A673 (cell line): ENCODE measurements around the gene OR2AE1. TPM values are rescaled to one million over a fixed set of nuclear protein-coding genes. Genes with fewer than 3 reads are reported as not detected.

Experiments
- BruUV-seq: library from RNA; stranded (reverse); fragments of 400-500 nt; replicated peaks from 2 replicates; lab custom pipeline; 2021; lab: Mats Ljungman, UMichigan
- CTCF ChIA-PET: fragments of 300-600 bp; sonication (Branson Sonifier 250); formaldehyde crosslinking; loops from one replicate; lab custom pipeline; 2022; ENCODE audit warnings: antibody characterized with exemption; lab: Charles Lee
- POLR2A ChIA-PET: fragments of 300-600 bp; sonication (Branson Sonifier 250); formaldehyde crosslinking; loops from one replicate; lab custom pipeline; 2022; ENCODE audit warnings: antibody characterized with exemption; ENCODE audit not compliant: low non-redundant PET; lab: Charles Lee
- DNase-seq: peaks from one replicate; pipeline ENCODE4 v3.0.0-alpha.2; 2015; ENCODE audit warnings: low spot score
- H3K27ac ChIP-seq: fragments of 200-600 bp; sonication (generic); 2 replicates; pipeline ENCODE4 v1.5.1; 2016; ENCODE audit warnings: mixed run types, low read depth, mild to moderate bottlenecking, mixed read lengths, antibody characterized with exemption, low read length; ENCODE audit not compliant: poor library complexity, severe bottlenecking
- H3K27me3 ChIP-seq: fragments of 200-600 bp; sonication (generic); replicated peaks from 2 replicates; pipeline ENCODE4 v1.6.1; 2017; ENCODE audit warnings: mixed run types, low read depth, mild to moderate bottlenecking, mixed read lengths, antibody characterized with exemption, low read length; ENCODE audit not compliant: insufficient read depth, poor library complexity
- H3K36me3 ChIP-seq: fragments of 200-600 bp; sonication (generic); 2 replicates; pipeline ENCODE4 v1.6.1; 2016; ENCODE audit warnings: mixed run types, mild to moderate bottlenecking, mixed read lengths, antibody characterized with exemption, low read length; ENCODE audit not compliant: insufficient read depth, poor library complexity, severe bottlenecking
- H3K4me1 ChIP-seq: fragments of 200-600 bp; sonication (generic); 2 replicates; pipeline ENCODE4 v1.6.1; 2017; ENCODE audit warnings: mixed run types, mild to moderate bottlenecking, mixed read lengths, antibody characterized with exemption, low read length; ENCODE audit not compliant: insufficient read depth, poor library complexity, severe bottlenecking
- H3K4me3 ChIP-seq: fragments of 200-600 bp; sonication (generic); 2 replicates; pipeline ENCODE4 v1.5.1; 2016; ENCODE audit warnings: low read depth, mixed run types, mild to moderate bottlenecking, mixed read lengths, low read length; ENCODE audit not compliant: poor library complexity, severe bottlenecking
- H3K9me3 ChIP-seq: fragments of 200-600 bp; sonication (generic); 2 replicates; pipeline ENCODE4 v1.6.1; 2016; ENCODE audit warnings: mixed run types, low read depth, mild to moderate bottlenecking, mixed read lengths, antibody characterized with exemption, low read length; ENCODE audit not compliant: poor library complexity, severe bottlenecking
- CTCF ChIP-seq: fragments of 300-800, 200-600 bp; sonication (generic); conservative IDR thresholded peaks from 2 replicates; pipeline ENCODE4 v1.5.1; 2017; ENCODE audit warnings: low read depth, mild to moderate bottlenecking, antibody characterized with exemption, low read length, moderate library complexity, mixed read lengths
- EZH2 ChIP-seq: fragments of 200-600 bp; sonication (generic); IDR thresholded peaks from 2 replicates; pipeline ENCODE4 v1.6.1; 2017; ENCODE audit warnings: borderline replicate concordance, low read depth, mild to moderate bottlenecking, mixed read lengths, antibody characterized with exemption, low read length; ENCODE audit not compliant: poor library complexity, severe bottlenecking
- intact Hi-C: fragments of 100-400 bp; cut with micrococcal nuclease; formaldehyde crosslinking; loops from one replicate; pipeline ENCODE4 v1.10.0; 2022; ENCODE audit not compliant: unreplicated experiment
- total RNA-seq: library from RNA; stranded (reverse); gene quantifications from 2 replicates; pipeline ENCODE4 v1.2.3, GENCODE V29; 2021

Gene OR2AE1
- total RNA-seq, 1 experiment from 2014 or later = not detected

DNA sequence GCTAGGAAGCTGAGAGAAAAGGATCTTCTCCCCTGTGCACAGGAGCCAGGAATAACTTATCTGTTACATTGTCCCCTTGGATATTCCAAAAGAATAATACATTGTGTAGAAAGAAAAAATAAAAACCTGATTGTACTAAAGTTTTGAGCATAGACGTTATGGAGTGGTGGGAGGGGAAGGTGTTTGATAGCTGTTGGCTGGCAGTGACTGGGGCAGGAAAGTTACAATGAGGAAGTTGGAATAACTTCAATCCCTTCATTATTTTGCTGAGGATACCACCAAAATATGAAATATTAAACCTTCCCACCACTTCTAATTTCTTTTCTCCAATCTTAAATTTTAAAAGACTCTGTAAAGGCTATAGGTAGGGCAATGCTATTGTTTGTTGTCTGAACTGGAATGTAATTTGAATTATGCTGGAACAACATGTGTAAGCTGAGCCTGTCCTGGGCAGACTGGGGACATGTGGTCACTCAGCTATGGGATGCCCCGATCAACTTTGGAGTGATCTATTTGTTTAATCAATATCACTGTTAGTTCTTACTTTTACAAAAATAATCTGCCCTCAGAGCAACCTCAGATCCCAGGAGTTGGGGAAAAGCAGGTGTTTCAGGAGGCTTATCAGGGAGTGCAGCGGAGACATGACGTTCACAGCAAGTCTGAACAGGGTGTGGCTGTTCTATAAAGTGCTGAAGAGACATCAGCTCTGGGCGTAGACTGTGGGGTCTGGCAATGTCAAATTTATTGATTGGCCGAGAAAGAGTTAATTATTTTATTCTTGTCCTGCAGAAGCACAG, 28.2 kb downstream of the OR2AE1 start:
- Histone ChIP-seq H3K4me3 (no peak overlapping the region), H3K27ac (no peak overlapping the region), H3K36me3 (no peaks in the 10 kb centered on the region), H3K9me3 (no peaks in the 10 kb centered on the region), H3K27me3 (peaks cover 12% of the 10 kb centered on the region), H3K4me1 (no peaks in the 10 kb centered on the region)
- TF ChIP-seq EZH2 (no peak), CTCF (no peak)
- CTCF ChIA-PET = no interaction called here
- intact Hi-C loops = no loop called here
- POLR2A ChIA-PET = no interaction called here
- no peak for DNase-seq
- BruUV-seq = no TSS peak

DNA sequence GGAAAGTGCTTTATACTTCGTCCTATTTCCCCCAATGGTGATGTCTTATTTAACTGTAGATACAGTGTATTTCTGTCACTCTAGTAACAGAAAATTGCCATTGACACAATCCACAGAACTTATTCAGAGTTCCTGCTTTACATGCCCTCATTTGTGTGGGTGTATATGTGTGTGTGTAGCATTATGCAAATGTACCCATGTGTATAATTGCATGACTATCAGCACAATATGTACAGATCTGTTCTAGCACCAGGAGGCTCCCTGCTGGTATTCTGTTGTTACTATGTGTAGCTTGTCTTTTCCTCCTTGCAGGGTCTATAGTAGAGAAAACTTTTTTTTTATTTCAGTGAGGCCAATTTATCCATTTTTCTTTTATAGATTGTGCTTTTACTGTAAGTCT, 32.5 kb downstream of the OR2AE1 start:
- ChIA-PET POLR2A (no interaction called here), CTCF (no interaction called here)

GRCh38 chr7:99843808-99844207, 33.0 kb downstream of the OR2AE1 start:
- DNase-seq = peak; percentile 5
- Histone ChIP-seq H3K9me3 (no peaks in the 10 kb centered on the region), H3K27ac (no peak overlapping the region), H3K4me3 (no peak overlapping the region), H3K4me1 (no peaks in the 10 kb centered on the region), H3K36me3 (no peaks in the 10 kb centered on the region), H3K27me3 (peaks cover 12% of the 10 kb centered on the region)
- CTCF ChIA-PET = no interaction called here
- TF ChIP-seq EZH2 (no peak), CTCF (no peak)
- intact Hi-C loops = no loop called here
- BruUV-seq = no TSS peak
- POLR2A ChIA-PET = no interaction called here

More for the DNA sequence above, 32.5 kb downstream of the OR2AE1 start:
- intact Hi-C loops = no loop called here
- TF ChIP-seq EZH2 (no peak), CTCF (no peak)
- H3K4me3 ChIP-seq = no peak overlapping the region
- no peak overlapping the region for H3K27ac ChIP-seq
- no peaks in the 10 kb centered on the region for H3K36me3 ChIP-seq
- no peak for DNase-seq
- H3K9me3 ChIP-seq = no peaks in the 10 kb centered on the region
- no TSS peak for BruUV-seq
- H3K4me1 ChIP-seq = no peaks in the 10 kb centered on the region
- H3K27me3 ChIP-seq = peaks cover 8% of the 10 kb centered on the region
